Thoracic aorta endothelial cell (primary cell): ENCODE data around the gene ARL6IP1. TPM values are rescaled to one million over a fixed set of nuclear protein-coding genes. Genes with fewer than 3 reads are reported as not detected.

Experiments used
- total RNA-seq: library from RNA; depleted of rRNA; stranded (reverse); fragments of >200 nt; gene quantifications from 2 replicates; pipeline ENCODE4 v1.2.3, GENCODE V29; 2012

The ARL6IP1 gene
- 510 and 541 TPM in 2 replicates for total RNA-seq

DNA sequence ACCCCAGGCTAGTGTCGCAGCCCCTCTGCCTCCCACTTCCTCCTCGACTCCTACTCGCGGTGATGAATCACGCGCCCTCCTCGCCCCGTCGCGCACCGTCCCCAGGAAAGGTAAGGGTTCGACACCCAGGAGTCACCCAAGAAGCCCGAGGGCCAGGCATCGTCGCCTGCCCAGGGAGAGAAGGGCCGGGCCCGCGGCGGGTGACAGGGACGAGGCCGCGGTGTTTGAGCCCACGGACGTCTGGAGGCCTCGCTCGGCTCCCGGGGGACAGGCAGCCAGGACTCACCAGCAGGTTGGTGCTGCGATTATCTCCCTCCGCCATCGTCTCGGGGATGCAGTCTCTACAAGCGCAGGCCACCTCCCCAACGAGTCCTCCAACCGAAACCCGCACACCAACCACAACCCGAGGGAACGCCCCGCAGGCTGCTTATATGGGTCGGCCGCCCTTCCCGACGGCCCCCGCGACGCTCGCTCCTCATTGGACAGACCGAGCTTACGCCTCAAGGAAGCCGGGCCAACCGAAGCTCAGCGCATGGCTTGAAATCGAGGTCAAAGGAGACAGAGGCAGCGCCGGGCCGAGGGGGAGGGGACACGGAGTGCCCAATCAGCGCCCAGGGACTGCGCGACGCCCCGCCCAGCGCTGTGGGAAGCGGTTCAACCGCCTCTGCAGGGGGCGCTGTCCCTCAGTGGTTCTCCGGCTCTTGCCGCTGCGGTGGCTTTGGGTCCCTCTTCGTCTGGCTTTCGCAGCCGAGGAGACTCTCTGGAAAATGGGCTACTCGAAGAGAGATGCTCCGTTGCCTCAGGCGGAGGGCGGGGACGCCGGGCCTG lies at the start of gene ARL6IP1:
Gene ARL6IP1 (minus strand): TSS at position 405 of the 828 bp plus-strand sequence. CDS start 83 bp downstream, at position 322.

DNA sequence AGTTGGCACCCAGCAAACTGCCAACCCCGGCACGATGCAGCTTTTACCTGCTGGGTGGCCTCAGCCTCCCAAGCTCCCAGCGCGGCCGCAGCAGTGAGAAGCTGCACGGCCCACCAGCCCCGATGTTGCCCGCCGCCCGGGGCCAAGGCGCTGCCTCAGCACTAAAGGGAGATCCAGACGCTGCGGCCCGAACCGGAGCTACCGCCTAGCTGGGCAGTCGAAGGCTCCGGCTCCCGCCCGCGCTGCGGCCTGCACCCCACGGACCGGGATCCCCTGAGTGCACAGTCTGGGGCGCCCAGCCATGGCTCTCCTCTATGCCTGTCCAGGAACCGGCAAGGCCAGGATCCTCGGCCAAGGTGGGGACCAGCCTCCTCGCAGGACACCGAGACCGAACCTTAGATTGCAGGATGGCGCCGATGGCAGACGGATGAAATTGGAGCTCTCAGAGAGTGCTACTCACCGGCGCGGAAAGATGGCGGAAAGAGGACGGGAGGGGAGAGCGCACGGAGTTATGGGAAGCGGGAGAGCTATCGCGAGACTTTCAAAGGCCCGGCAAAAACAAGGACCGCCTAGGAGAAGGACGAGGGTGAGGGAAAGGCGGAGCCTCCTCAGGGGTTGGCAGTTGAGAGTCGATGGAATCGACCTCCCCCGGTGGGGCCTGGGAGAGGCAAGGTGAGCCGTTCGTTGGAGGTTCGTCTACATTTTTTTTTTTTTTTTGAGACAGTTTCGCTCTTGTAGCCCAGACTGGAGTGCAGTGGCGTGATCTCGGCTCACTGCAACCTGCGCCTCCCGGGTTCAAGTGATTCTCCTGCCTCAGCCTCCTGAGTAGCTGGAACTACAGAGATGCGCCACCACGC lies 11.3 kb downstream of the ARL6IP1 start, which contains the start of gene RPS15A:
Gene RPS15A (minus strand): TSS at position 485 of the 857 bp plus-strand sequence. CDS start 1,221 bp downstream, outside the sequence.

Other genes starting within 250 kb of the ARL6IP1 start
- 131 and 160 TPM in 2 replicates for gene NOMO2, start 239.5 kb downstream of the ARL6IP1 start, total RNA-seq
- gene RPS15A, start 11.2 kb downstream of the ARL6IP1 start, total RNA-seq: 943 and 1,460 TPM in 2 replicates
- 132 and 143 TPM in 2 replicates for gene SMG1, start 124.9 kb upstream of the ARL6IP1 start, total RNA-seq
- gene TMC7, start 182.4 kb upstream of the ARL6IP1 start, total RNA-seq: 4.2 and 5.6 TPM in 2 replicates